SK-N-MC (cell line): ENCODE results near the gene COL4A1.

Source experiments
- EZH2 ChIP-seq: fragments of 200-600 bp; sonication (generic); IDR thresholded peaks from one replicate; pipeline ENCODE4 v1.6.1; 2017; ENCODE audit warnings: antibody characterized with exemption
- FOXP2 ChIP-seq: optimal IDR thresholded peaks from 2 replicates; pipeline ENCODE3; 2011; ENCODE audit warnings: mild to moderate bottlenecking, moderate library complexity; ENCODE audit not compliant: insufficient read depth; ENCODE audit errors: extremely low read length, control extremely low read depth
- POLR2AphosphoS5 ChIP-seq: IDR thresholded peaks from 2 replicates; pipeline ENCODE4 v1.6.1; 2012; ENCODE audit warnings: mild to moderate bottlenecking, low read depth, low read length, borderline replicate concordance

GRCh38 chr13:110227416-110227815 lies 79.5 kb downstream of the COL4A1 start:
- TF ChIP-seq POLR2AphosphoS5 (no peak), EZH2 (no peak), FOXP2 (no peak)
